DMS114 treated with DMSO at 0.1 percent for 48 hours (cell line): ENCODE results near the gene SYNM.

Source experiments
- DNase-seq: peaks from one replicate; lab custom pipeline; 2025; ENCODE audit not compliant: unreplicated experiment; lab: John Stamatoyannopoulos, UW

SYNM gene

DNA sequence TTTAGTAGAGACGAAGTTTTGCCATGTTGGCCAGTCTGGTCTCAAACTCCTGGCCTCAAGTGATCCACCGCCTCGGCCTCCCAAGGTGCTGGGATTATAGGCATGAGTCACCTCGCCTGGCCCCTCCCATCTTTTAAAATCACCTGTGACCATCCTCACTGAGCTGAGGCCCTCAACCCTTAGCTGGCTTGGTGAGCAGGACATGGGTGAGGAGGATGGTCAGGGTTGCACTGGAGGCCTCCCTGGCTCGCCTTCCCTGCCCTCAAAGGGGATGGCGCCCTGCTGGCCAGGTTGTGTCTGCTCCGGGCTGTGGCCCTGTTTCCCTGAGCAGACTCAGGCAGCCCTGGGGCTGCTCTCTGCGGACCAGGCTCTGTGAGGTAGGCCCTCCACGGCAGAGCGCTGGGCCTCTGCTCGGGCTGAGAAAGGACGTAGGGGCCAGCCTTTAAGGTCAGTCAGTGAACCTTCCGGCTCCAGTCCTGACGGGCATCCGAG is 33.7 kb downstream of the SYNM start:
- no peak for DNase-seq

DNA sequence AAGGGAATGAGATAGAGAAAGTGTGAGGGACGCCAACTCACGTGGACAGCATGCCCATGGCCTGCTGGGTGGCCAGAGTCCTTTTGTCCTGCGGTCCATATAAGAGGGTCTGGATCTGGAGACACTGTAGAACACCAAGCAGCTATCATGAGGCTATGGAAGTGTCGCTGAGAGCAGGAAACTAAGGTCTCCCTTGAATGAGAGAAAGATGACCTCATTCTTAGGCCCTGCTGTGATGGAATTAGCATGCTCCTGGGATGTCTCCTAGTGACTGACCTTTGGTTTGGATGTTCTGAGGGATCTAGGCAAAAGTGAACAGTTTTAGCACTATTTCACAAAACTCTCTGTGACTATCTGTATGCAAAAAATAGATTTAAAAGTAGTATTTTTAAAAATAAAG is 34.4 kb downstream of the SYNM start:
- no peak for DNase-seq

DNA sequence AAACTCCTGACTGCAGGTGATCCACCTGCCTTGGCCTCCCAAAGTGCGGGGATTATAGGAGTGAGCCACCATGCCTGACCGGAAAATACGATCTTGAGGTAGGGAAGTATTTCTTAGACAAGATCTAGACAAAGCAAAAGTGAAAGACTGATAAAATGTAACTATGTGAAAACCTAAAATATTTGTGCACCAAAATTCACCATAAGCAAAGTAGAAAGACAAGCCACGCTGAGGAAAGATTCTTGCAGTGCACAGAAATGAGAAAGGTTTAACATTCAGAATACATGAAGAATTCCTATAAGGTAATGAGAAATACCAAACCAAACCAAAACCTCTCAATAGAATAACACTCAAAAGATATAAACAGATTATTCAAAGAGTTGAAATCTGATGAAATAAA is 35.7 kb downstream of the SYNM start:
- no peak for DNase-seq

DNA sequence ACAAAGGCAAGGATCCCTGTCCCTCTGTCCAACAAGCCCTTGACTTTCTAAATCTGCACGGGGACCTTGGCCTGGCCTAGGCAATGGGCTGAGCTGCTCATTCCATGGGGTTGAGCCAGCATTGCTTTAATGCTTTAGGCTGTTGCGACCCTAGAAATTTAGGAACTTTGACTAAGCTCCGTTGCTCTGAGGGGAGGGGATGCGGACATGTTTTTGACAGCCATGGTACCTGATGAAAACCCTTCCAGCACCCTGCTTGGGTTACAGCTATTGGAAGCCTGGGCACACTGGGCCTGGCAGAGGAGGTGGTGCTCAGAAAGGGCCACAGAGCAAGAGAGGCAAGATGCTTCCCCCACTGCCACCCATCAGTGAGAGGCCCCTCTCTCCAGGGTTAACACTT is 37.1 kb downstream of the SYNM start:
- no peak for DNase-seq

- DNase-seq: no peak
Observed at GRCh38 chr15:99142562-99142961, 37.7 kb downstream of the SYNM start.

DNA sequence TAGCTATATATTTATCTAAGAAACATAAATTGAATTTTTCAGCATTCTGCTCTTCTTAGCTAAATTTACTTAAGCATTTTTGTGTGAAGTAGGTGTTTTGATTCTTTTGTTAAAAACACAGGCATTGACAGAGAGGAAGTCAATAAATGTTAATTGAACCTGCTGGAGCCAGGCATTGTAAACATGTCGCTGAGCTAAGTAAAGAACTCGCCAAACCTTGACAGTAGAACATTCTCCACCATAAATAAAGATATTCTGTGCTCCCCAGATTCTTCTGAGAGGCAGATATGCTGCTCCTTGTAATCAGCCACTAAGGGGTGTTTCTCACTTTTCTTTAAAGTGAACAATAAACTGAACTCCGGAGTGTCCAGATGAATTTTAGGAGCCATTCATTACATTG is 38.4 kb downstream of the SYNM start:
- DNase-seq: no peak

GRCh38 chr15:99143655-99144610 is 39.1 kb downstream of the SYNM start:
- no peak for DNase-seq

- DNase-seq: no peak
Observed at GRCh38 chr15:99145005-99145404, 40.1 kb downstream of the SYNM start.

- DNase-seq: no peak
Observed at GRCh38 chr15:99145778-99146177, 40.9 kb downstream of the SYNM start.

- DNase-seq: no peak
Observed at GRCh38 chr15:99146661-99147060, 41.8 kb downstream of the SYNM start.

GRCh38 chr15:99148851-99149276 is 44.0 kb downstream of the SYNM start:
- DNase-seq: no peak

DNA sequence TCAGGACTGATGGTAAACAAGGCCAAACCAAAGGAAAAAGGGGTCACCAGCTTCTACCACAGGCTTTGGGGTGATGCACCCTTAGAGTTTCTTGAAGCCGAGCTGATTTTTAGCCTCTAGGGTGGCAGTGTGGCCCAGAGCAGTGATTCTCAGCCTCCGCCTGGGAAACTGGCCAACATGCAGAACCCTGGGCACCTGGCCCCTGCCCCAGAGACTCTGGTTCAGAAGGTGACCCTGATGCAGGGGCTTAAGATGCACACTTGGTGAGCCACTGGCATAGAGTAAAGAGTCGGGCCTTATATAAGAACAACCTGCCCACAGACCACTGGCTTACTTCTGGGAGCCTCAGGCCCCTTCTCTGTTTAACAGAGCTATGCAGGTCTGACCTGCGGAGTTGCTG is 44.5 kb downstream of the SYNM start:
- no peak for DNase-seq

DNA sequence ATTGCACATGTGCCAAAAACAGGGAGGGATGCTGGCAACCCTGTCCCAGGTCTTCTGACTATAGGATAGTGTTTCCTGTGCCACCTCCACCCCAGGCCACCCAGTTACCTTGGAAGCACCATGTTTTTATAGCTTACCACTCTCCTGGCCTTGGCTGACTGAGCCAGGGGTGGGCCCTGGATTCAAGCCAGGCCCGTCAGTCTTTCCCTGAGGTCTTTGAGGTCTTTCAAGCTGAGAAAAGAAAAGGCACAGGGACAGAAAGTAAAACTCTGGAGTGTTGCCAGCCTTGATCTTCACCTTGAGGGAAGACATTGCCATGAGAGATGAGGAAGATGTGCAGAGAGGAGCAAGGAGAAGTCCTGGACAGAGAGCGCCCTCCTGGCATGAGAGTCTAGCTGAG is 46.3 kb downstream of the SYNM start:
- DNase-seq: no peak

- DNase-seq: no peak
Observed at GRCh38 chr15:99153026-99153535, 48.2 kb downstream of the SYNM start.

- DNase-seq: no peak
Observed at GRCh38 chr15:99154271-99154670, 49.4 kb downstream of the SYNM start.

DNA sequence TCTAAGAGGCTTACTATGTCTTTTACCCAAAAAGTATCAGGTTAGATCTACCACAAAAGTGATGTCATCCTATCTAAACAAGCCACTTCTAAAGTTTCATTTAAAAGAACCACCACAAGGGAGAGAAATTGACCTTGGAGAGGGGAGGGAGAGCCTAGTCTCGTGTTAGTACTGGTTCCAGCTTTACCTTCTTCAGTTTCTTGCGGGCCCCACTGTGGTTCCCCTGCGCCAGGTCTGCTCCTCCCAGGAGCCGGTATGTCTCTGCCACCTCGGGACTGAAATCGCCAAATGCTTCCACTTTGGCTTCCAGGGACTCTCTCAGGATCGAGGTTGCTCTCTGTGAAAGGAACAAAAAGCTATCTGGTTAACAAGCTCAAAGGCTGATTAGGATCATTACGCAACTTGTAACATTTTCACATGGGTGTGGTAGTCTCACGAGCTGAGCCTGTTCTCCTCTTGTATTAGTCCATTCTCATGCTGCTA is 51.1 kb downstream of the SYNM start:
- DNase-seq: no peak

- no peak for DNase-seq
Observed at GRCh38 chr15:99157456-99157855, 52.6 kb downstream of the SYNM start.

DNA sequence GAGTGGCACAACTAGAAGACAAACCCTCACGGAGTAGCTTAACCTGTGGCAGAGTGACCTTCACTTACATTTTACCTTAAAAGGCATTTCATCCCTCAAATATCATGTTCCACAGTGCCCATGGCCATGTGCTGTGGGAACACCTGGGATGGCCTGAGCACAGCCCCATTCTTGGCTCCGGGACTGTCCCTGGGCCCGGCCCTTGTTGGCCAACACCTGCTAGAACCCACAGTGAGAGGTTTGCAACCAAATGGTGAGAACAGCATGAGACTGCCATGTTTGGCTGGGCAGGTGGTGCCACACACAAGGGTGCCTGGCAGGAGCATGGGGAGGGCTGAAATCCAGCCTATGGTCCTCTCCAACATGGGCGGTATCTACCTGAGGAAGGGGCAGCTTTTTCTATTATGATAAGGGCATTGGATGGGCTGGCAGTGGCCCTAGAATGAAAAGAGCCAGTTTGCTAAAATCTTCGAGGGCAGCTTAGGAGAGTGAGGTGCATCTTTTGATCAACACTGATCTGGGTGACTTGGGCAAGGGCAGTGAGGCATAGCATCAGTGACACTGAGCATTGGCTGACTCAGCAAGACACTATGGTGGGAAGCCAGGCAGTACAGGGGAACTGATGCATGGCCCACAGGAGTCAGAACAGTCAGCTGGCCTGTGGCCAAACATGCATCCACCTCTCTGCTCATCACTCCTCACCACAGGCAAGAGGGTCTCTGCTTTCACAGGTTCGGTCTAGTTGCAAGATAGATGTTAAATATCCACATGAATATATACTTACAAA is 53.9 kb downstream of the SYNM start:
- no peak for DNase-seq

GRCh38 chr15:99163271-99164062 is 58.6 kb downstream of the SYNM start:
- DNase-seq: no peak

GRCh38 chr15:99164119-99164518 is 59.2 kb downstream of the SYNM start:
- DNase-seq: no peak
